GM21447 (cell line): ENCODE results near the gene SLIT1.

Experiments used
- ATAC-seq: cut with Tn5 transposase; IDR thresholded peaks from one replicate; pipeline ENCODE4 v1.9.1; 2021; ENCODE audit not compliant: unreplicated experiment

The SLIT1 gene

DNA sequence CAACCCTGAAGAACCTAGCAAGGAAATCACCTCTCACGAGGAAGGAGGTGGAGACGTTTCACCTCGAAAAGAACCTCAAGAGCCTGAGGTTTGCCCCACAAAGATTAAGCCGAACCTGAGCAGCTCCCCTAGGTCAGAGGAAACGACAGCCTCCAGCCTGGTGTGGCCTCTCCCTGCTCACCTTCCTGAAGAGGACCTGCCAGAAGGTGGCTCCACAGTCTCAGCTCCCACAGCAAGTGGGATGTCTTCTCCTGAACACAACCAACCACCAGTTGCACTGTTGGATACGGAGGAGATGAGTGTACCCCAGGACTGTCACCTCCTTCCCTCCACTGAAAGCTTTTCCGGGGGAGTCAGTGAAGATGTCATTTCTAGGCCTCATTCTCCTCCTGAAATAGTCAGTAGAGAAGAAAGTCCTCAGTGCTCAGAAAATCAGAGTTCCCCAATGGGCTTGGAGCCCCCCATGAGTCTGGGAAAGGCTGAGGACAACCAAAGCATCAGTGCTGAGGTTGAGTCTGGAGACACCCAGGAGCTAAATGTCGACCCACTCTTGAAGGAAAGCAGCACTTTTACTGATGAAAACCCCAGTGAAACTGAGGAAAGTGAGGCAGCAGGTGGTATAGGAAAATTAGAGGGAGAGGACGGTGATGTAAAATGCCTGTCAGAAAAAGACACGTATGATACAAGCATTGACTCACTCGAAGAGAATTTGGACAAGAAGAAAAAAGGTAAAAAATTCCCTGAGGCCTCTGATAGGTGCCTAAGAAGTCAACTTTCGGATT lies 203.4 kb downstream of the SLIT1 start:
- ATAC-seq = no peak

DNA sequence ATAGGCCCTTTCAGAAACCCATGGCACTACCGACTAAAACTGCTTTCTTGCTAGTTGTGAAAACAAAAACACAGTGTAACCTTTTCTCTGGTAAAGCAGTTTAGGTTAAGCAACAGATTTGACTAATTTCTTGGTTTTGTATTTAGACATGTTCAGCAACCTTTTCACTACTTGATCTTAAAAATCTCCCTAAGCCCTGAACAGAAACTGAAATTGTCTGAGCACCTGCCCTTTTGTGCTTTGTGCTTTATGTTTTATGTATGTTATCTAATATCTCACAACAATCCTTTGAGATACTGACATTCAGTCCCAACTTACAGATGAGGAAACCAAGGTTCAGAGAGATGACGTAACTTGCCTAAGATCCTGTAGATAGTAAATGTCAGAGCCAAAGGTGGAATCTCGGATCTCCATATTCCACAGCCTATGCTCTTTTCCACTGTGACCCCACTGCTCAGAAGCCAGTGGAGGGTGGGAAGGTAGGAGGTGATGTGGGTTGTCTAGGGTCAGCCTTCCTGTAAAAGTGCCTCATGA lies 207.1 kb downstream of the SLIT1 start:
- peak; percentile 71 for ATAC-seq

- no peak for ATAC-seq
These were observed 210.6 kb downstream of the SLIT1 start for GRCh38 chr10:96975136-96975535.

- no peak for ATAC-seq
These were observed 211.7 kb downstream of the SLIT1 start for GRCh38 chr10:96973809-96974747.

GRCh38 chr10:96972264-96972663 lies 213.5 kb downstream of the SLIT1 start:
- no peak for ATAC-seq

- no peak for ATAC-seq
These were observed 214.4 kb downstream of the SLIT1 start for GRCh38 chr10:96971324-96971723.

- ATAC-seq = no peak
These were observed 216.9 kb downstream of the SLIT1 start for GRCh38 chr10:96968682-96969423.

- ATAC-seq = no peak
These were observed 217.9 kb downstream of the SLIT1 start for GRCh38 chr10:96967847-96968246.

DNA sequence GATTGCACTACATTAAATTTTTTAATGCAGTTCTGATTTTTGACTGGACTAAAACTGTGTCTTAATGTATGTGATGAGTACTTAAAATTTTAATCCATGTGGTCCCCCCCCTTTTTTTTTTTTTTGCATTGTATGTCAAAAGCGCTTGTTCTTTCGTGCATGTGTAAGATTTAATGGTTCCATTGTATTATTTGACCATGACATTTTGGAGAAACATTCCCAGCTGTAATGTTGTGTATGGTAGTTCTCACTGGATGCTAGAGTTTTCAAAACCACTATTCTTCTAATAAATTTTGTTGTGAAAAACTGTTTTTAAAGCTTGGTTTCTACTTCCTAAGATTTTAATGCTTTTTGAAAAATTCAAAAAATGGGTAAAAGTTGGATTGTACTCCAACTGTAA lies 221.6 kb downstream of the SLIT1 start:
- ATAC-seq = no peak

- no peak for ATAC-seq
These were observed 224.9 kb downstream of the SLIT1 start for GRCh38 chr10:96960872-96961271.

GRCh38 chr10:96959733-96960132 lies 226.0 kb downstream of the SLIT1 start:
- ATAC-seq = no peak

- ATAC-seq = no peak
These were observed 227.7 kb downstream of the SLIT1 start for GRCh38 chr10:96958071-96958470.

- ATAC-seq = no peak
These were observed 230.0 kb downstream of the SLIT1 start for GRCh38 chr10:96955794-96956193.

DNA sequence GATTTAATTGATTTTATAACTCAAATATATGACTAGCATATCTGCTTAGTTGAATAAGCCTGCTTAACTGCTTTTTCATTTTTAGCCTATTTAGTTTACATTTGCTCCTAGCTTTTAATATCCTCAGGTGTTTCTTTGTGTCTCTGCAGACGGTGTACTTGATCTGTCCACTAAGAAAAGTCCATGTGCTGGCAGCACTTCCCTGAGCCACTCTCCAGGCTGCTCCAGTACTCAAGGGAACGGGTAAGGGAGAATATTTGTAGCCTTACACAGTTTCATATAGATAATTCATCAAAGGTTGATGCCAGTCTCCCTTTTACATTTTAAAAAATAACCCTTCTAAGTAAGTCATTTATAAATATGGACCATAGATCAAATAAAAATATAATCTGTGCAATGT lies 233.8 kb downstream of the SLIT1 start:
- ATAC-seq = no peak

DNA sequence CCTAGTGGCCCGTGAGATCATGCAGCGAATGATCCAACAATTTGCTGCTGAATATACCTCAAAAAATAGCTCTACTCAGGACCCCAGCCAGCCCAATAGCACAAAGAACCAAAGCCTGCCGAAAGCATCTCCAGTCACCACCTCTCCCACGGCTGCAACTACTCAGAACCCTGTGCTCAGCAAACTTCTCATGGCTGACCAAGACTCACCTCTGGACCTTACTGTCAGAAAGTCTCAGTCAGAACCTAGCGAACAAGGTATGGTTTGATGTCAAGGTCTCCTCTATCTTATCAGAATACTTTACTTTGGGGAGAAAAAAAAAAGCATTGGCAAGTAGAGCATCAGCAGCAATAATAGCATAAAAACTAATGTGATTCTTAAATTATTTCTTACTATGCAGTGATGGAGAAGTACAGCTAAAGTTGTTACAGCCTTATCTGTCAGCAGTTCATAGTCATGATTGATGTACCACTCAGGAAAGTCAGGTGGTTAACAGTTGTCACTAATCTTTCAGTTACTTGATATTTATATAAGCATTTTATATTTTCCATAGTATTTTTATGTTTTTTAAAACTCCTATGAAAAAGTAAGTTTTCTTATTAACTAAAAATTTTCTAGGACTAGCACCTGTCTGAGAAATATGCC lies 236.6 kb downstream of the SLIT1 start:
- no peak for ATAC-seq
